Body of pancreas (tissue), 4 donors: Measurements from ENCODE around the gene ABHD13.

Source experiments
- CTCF ChIP-seq, 7 experiments: fragments of 450-650 bp in 4 of 7; fragments of 200-600 bp in 3 of 7; sonication (generic) in 3 of 7; IDR thresholded peaks; one replicate each; pipeline ENCODE4 v1.5.1; 2016 to 2019; ENCODE audit warnings: antibody characterized with exemption in 7 of 7
- POLR2A ChIP-seq, 3 donors: fragments of 450-650 bp; IDR thresholded peaks; one replicate each; pipeline ENCODE4 v1.6.1; 2016; ENCODE audit warnings: antibody characterized with exemption in 3 of 3, mild to moderate bottlenecking in 2 of 3

GRCh38 chr13:108200781-108201398 is 17.3 kb upstream of the ABHD13 start:
- TF ChIP-seq CTCF (IDR thresholded peaks at IDR 0.05) = no peak
- no peak for TF ChIP-seq POLR2A (IDR thresholded peaks at IDR 0.05)
